H1 (cell line): ENCODE data around the gene SFT2D1. TPM values are rescaled to one million over a fixed set of nuclear protein-coding genes. Genes with fewer than 3 reads are reported as not detected.

Source experiments
- CTCF ChIA-PET: fragments of 300-600 bp; sonication (Branson Sonifier 250); formaldehyde crosslinking; loops from one replicate; lab custom pipeline; 2021; ENCODE audit not compliant: partially characterized antibody; lab: Charles Lee
- POLR2A ChIA-PET: fragments of 300-600 bp; sonication (Branson Sonifier 250); formaldehyde crosslinking; loops from one replicate; lab custom pipeline; 2021; ENCODE audit warnings: inconsistent platforms; ENCODE audit not compliant: partially characterized antibody; lab: Charles Lee
- DNase-seq, 2 experiments: peaks; one replicate each; pipeline versions ENCODE4 v3.0.0 to v3.0.0-alpha.2; 2010 to 2022; ENCODE audit warnings: low spot score in 2 of 2, low read depth in 1 of 2, mixed read lengths in 1 of 2
- FAIRE-seq: peaks from 2 replicates; lab custom pipeline; 2011; peaks lifted over from hg19 to GRCh38; lab: Jason Lieb, UNC
- H2AFZ ChIP-seq: 2 replicates; pipeline ENCODE4 v1.8.1; 2012; ENCODE audit warnings: low read length, inconsistent platforms
- H2AK5ac ChIP-seq: 2 replicates; pipeline ENCODE4 v1.6.1; 2013; ENCODE audit warnings: low read depth, low read length
- H2BK120ac ChIP-seq: replicated peaks from 2 replicates; pipeline ENCODE3; 2013; ENCODE audit warnings: low read depth, low read length, inconsistent platforms
- H2BK12ac ChIP-seq: 2 replicates; pipeline ENCODE4 v1.6.1; 2013; ENCODE audit warnings: low read depth, low read length
- H2BK15ac ChIP-seq: 2 replicates; pipeline ENCODE4 v1.6.1; 2013; ENCODE audit warnings: low read length
- H2BK20ac ChIP-seq: 2 replicates; pipeline ENCODE4 v1.6.1; 2013; ENCODE audit warnings: low read length
- H2BK5ac ChIP-seq: 2 replicates; pipeline ENCODE4 v1.6.1; 2013; ENCODE audit warnings: low read depth, low read length
- H3K14ac ChIP-seq: 2 replicates; pipeline ENCODE4 v1.6.1; 2013; ENCODE audit warnings: inconsistent platforms; ENCODE audit not compliant: insufficient read length
- H3K18ac ChIP-seq: 2 replicates; pipeline ENCODE4 v1.6.1; 2013; ENCODE audit warnings: low read length; ENCODE audit errors: extremely low read depth
- H3K23ac ChIP-seq: 2 replicates; pipeline ENCODE4 v1.6.1; 2013; ENCODE audit warnings: inconsistent platforms; ENCODE audit not compliant: insufficient read length
- H3K23me2 ChIP-seq: 2 replicates; pipeline ENCODE4 v1.6.1; 2013; ENCODE audit warnings: low read depth, low read length
- H3K27ac ChIP-seq: 2 replicates; pipeline ENCODE4 v1.6.1; 2011; ENCODE audit warnings: low read depth, low read length, inconsistent platforms
- H3K27me3 ChIP-seq, 4 experiments: replicated peaks in 1 of 4; 1 replicate in 1 of 4; 2 replicates in 3 of 4; pipeline versions ENCODE4 v1.6.1 to v1.8.1; 2011 to 2013; ENCODE audit warnings: low read length in 3 of 4, mild to moderate bottlenecking in 3 of 4, inconsistent platforms in 2 of 4, mixed read lengths in 2 of 4, moderate library complexity in 1 of 4; ENCODE audit not compliant: control insufficient read depth in 3 of 4, insufficient read depth in 3 of 4; ENCODE audit errors: extremely low read depth in 1 of 4
- H3K36me3 ChIP-seq, 4 experiments: 2 replicates each; pipeline versions ENCODE4 v1.6.1 to v1.8.1; 2011 to 2013; ENCODE audit warnings: mild to moderate bottlenecking in 4 of 4, low read length in 3 of 4, moderate library complexity in 2 of 4, control low read depth in 1 of 4, inconsistent platforms in 1 of 4; ENCODE audit not compliant: insufficient read depth in 4 of 4, control insufficient read depth in 2 of 4
- H3K4ac ChIP-seq: replicated peaks from 2 replicates; pipeline ENCODE3; 2013; ENCODE audit warnings: low read length, low read depth, mixed read lengths, inconsistent platforms; ENCODE audit not compliant: insufficient read length
- H3K4me1 ChIP-seq, 4 experiments: replicated peaks in 1 of 4; 1 replicate in 1 of 4; 2 replicates in 3 of 4; pipeline versions ENCODE4 v1.6.1 to v1.8.1; 2011 to 2013; ENCODE audit warnings: low read length in 3 of 4, inconsistent platforms in 2 of 4, mixed read lengths in 1 of 4; ENCODE audit not compliant: insufficient read depth in 4 of 4, control insufficient read depth in 3 of 4
- H3K4me2 ChIP-seq, 2 experiments: 2 replicates each; pipeline versions ENCODE4 v1.6.1 to v1.8.1; 2011 to 2013; ENCODE audit warnings: low read depth in 2 of 2, low read length in 2 of 2, control low read depth in 1 of 2, inconsistent platforms in 1 of 2, mild to moderate bottlenecking in 1 of 2; ENCODE audit not compliant: insufficient read depth in 1 of 2
- H3K4me3 ChIP-seq, 4 experiments: fragments of 200-600, 300-600 bp in 1 of 4; sonication (generic), shearing (Covaris generic), sonication (Bioruptor Twin) in 1 of 4; 2 replicates each; pipeline versions ENCODE4 v1.5.1 to v1.8.1; 2011 to 2016; ENCODE audit warnings: low read length in 4 of 4, low read depth in 3 of 4, control low read depth in 2 of 4, inconsistent platforms in 2 of 4, mild to moderate bottlenecking in 2 of 4, mixed read lengths in 1 of 4, moderate library complexity in 1 of 4; ENCODE audit not compliant: insufficient read depth in 2 of 4; ENCODE audit errors: extremely low read depth in 1 of 4
- H3K56ac ChIP-seq: replicated peaks from 2 replicates; pipeline ENCODE3; 2013; ENCODE audit warnings: low read depth, mild to moderate bottlenecking, mixed read lengths, low read length, inconsistent platforms; ENCODE audit not compliant: insufficient read length
- H3K79me1 ChIP-seq: 2 replicates; pipeline ENCODE4 v1.6.1; 2013; ENCODE audit warnings: low read depth, low read length, control low read depth
- H3K79me2 ChIP-seq, 2 experiments: 2 replicates each; pipeline versions ENCODE4 v1.6.1 to v1.8.1; 2012 to 2013; ENCODE audit warnings: low read length in 2 of 2, mild to moderate bottlenecking in 2 of 2, inconsistent platforms in 1 of 2; ENCODE audit not compliant: insufficient read depth in 2 of 2, control insufficient read depth in 1 of 2
- H3K9ac ChIP-seq, 4 experiments: replicated peaks in 1 of 4; 1 replicate in 1 of 4; 2 replicates in 3 of 4; pipeline versions ENCODE4 v1.6.1 to v1.8.1; 2011 to 2013; ENCODE audit warnings: low read depth in 3 of 4, low read length in 3 of 4, control low read depth in 2 of 4, mild to moderate bottlenecking in 2 of 4, moderate library complexity in 2 of 4, inconsistent platforms in 1 of 4; ENCODE audit errors: extremely low read depth in 1 of 4
- H3K9me3 ChIP-seq, 2 experiments: 2 replicates each; pipeline versions ENCODE4 v1.6.1 to v1.8.1; 2012 to 2013; ENCODE audit warnings: mild to moderate bottlenecking in 2 of 2, moderate library complexity in 2 of 2, control low read depth in 1 of 2, inconsistent platforms in 1 of 2, low read depth in 1 of 2, low read length in 1 of 2, mixed read lengths in 1 of 2; ENCODE audit not compliant: insufficient read depth in 2 of 2
- H4K20me1 ChIP-seq, 2 experiments: replicated peaks in 1 of 2; 2 replicates each; pipeline versions ENCODE3 to v1.8.1; 2011 to 2013; ENCODE audit warnings: inconsistent platforms in 2 of 2, low read length in 2 of 2, mild to moderate bottlenecking in 1 of 2; ENCODE audit not compliant: insufficient read depth in 2 of 2, control insufficient read depth in 1 of 2
- H4K5ac ChIP-seq: 2 replicates; pipeline ENCODE4 v1.6.1; 2013; ENCODE audit warnings: low read length, low read depth, mixed read lengths, inconsistent platforms; ENCODE audit not compliant: insufficient read length
- H4K8ac ChIP-seq: 2 replicates; pipeline ENCODE4 v1.8.0; 2013; ENCODE audit warnings: mild to moderate bottlenecking, moderate library complexity, low read length, inconsistent platforms; ENCODE audit not compliant: insufficient read depth; ENCODE audit errors: extremely low read depth
- H4K91ac ChIP-seq: replicated peaks from 2 replicates; pipeline ENCODE3; 2013; ENCODE audit warnings: low read length, mixed read lengths, inconsistent platforms; ENCODE audit not compliant: insufficient read length
- JUND ChIP-seq: IDR thresholded peaks from 2 replicates; pipeline ENCODE4 v1.6.1; 2011; ENCODE audit warnings: mild to moderate bottlenecking, improper control_type of control experiment, low read length
- MAFK ChIP-seq: IDR thresholded peaks from 2 replicates; pipeline ENCODE4 v1.6.1; 2012; ENCODE audit warnings: low read depth, mild to moderate bottlenecking, improper control_type of control experiment, low read length
- MAX ChIP-seq: IDR thresholded peaks from 2 replicates; pipeline ENCODE4 v1.6.1; 2012; ENCODE audit warnings: inconsistent platforms
- RXRA ChIP-seq: IDR thresholded peaks from 2 replicates; pipeline ENCODE4 v1.6.1; 2011; ENCODE audit warnings: low read depth, mild to moderate bottlenecking, low read length, moderate library complexity; ENCODE audit not compliant: insufficient read depth
- SP4 ChIP-seq: IDR thresholded peaks from 2 replicates; pipeline ENCODE4 v1.6.1; 2012; ENCODE audit warnings: low read length, inconsistent platforms
- TBP ChIP-seq: IDR thresholded peaks from 2 replicates; pipeline ENCODE4 v1.6.1; 2011; ENCODE audit warnings: low read depth, low read length, improper control_type of control experiment
- TCF12 ChIP-seq: IDR thresholded peaks from 2 replicates; pipeline ENCODE4 v1.6.1; 2011; ENCODE audit warnings: low read depth, mild to moderate bottlenecking, low read length
- USF2 ChIP-seq: IDR thresholded peaks from 2 replicates; pipeline ENCODE4 v1.6.1; 2011; ENCODE audit warnings: low read length, improper control_type of control experiment
- ZNF274 ChIP-seq: IDR thresholded peaks from 2 replicates; pipeline ENCODE4 v1.7.0; 2012; ENCODE audit warnings: low read length, borderline replicate concordance; ENCODE audit errors: extremely low read depth
- WGBS, 2 experiments: shearing (Covaris generic) in 1 of 2; methylation state at CpG; one replicate each; pipeline versions ENCODE4 v1.1.6 to v1.1.7; 2013 to 2015; ENCODE audit warnings: low lambda C conversion rate in 2 of 2, mixed read lengths in 2 of 2, inconsistent platforms in 1 of 2, low coverage in 1 of 2, missing lambda C conversion rate in 1 of 2; ENCODE audit not compliant: insufficient replicate concordance in 2 of 2, insufficient coverage in 1 of 2, insufficient read length in 1 of 2; ENCODE audit errors: extremely low coverage in 1 of 2, missing lambda C conversion rate in 1 of 2; 5-methylcytosine and 5-hydroxymethylcytosine counted together
- polyA plus RNA-seq, 7 experiments: library from polyadenylated mRNA; depleted of rRNA in 3 of 7; stranded (reverse) in 5 of 7; unstranded in 2 of 7; fragments of >200 nt in 5 of 7; fragments of 200-250 nt in 2 of 7; gene quantifications; 1 replicate in 5 of 7; 2 replicates in 1 of 7; 4 replicates in 1 of 7; pipeline versions ENCODE4 v1.2.1 to v1.2.3, GENCODE V29; 2011 to 2013; ENCODE audit warnings: missing spikeins in 2 of 7, mixed read lengths in 2 of 7
- total RNA-seq: library from RNA; stranded (reverse); fragmentation: NEBNext Ultra II Directional; extraction: Animal tissue kit (Norgen Biotek cat#: 25700); gene quantifications from 2 replicates; pipeline ENCODE4 v1.2.1, GENCODE V29; 2021
- TF ChIP-seq, protein P1 (sequence below): IDR thresholded peaks from 2 replicates; pipeline ENCODE4 v1.6.1; 2012; ENCODE audit warnings: low read length, inconsistent platforms

Gene SFT2D1
- total and polyA plus RNA-seq, 2 of the 8 experiments (the other 6 are each of a cell fraction or from before 2014, with no cell fraction given), result 52.3 to 76.1 TPM

- H3K56ac ChIP-seq, result no peak overlapping the region
- no peak overlapping the region for H2BK20ac ChIP-seq
- H3K18ac ChIP-seq, result no peak overlapping the region
- no peaks in the 10 kb centered on the region for H3K79me2 ChIP-seq
- no peak overlapping the region for H2AFZ ChIP-seq
- H2BK5ac ChIP-seq, result no peak overlapping the region
- H3K27me3 ChIP-seq, result no peaks in the 10 kb centered on the region; a peak in 1 of 7 replicates
- no peak overlapping the region for H3K23ac ChIP-seq
- no peak overlapping the region for H2BK15ac ChIP-seq
- no peak overlapping the region for H3K9ac ChIP-seq
- no peak overlapping the region for H4K91ac ChIP-seq
- no peak overlapping the region for H2BK120ac ChIP-seq
- H3K36me3 ChIP-seq, result no peaks in the 10 kb centered on the region
- 93% methylated on average over 13 of the region's 13 CpGs; no CpG with 5 or more reads in 1 of the 2 experiments for WGBS, 2 experiments
- FAIRE-seq (no peak), DNase-seq (no peak)
- no peak overlapping the region for H4K8ac ChIP-seq
- no peaks in the 10 kb centered on the region for H3K9me3 ChIP-seq
- no peaks in the 10 kb centered on the region for H4K20me1 ChIP-seq
- H3K14ac ChIP-seq, result no peak overlapping the region
- H3K4ac ChIP-seq, result no peak overlapping the region
- H3K27ac ChIP-seq, result no peak overlapping the region
- H3K4me1 ChIP-seq, result no peaks in the 10 kb centered on the region; a peak in 1 of 7 replicates
- H4K5ac ChIP-seq, result no peak overlapping the region
- POLR2A ChIA-PET, result interaction anchor here (1.5 to 1.7 kb wide), 2 partner anchors 51 to 55 kb away, joined by 3 to 4 read pairs; no protein-coding TSS in a partner anchor
- no peak overlapping the region for H2BK12ac ChIP-seq
- no peak overlapping the region for H2AK5ac ChIP-seq
- no peak overlapping the region for H3K4me3 ChIP-seq
- no peak overlapping the region for H3K4me2 ChIP-seq
- CTCF ChIA-PET, result interaction anchor here (0.8 to 2.5 kb wide), 8 partner anchors 10 to 498 kb away, joined by 3 to 13 read pairs (median 3); partner anchors contain the start of gene PRR18
- 0 out of 2 replicates have a peak, but pooled peaks cover 2% of the 10 kb centered on the region for H3K23me2 ChIP-seq
- no peaks in the 10 kb centered on the region for H3K79me1 ChIP-seq
- no peak for TF ChIP-seq ZNF274
- TF ChIP-seq MAX, result no peak
- no peak for TF ChIP-seq RXRA
- no peak for TF ChIP-seq SP4
- no peak for TF ChIP-seq TCF12
- TF ChIP-seq TBP, result no peak
- TF ChIP-seq MAFK, result no peak
- no peak for TF ChIP-seq JUND
- no peak for TF ChIP-seq USF2
- TF ChIP-seq, protein P1, sequence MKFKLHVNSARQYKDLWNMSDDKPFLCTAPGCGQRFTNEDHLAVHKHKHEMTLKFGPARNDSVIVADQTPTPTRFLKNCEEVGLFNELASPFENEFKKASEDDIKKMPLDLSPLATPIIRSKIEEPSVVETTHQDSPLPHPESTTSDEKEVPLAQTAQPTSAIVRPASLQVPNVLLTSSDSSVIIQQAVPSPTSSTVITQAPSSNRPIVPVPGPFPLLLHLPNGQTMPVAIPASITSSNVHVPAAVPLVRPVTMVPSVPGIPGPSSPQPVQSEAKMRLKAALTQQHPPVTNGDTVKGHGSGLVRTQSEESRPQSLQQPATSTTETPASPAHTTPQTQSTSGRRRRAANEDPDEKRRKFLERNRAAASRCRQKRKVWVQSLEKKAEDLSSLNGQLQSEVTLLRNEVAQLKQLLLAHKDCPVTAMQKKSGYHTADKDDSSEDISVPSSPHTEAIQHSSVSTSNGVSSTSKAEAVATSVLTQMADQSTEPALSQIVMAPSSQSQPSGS, result no peak
Observed at GRCh38 chr6:166388290-166389004, 46.1 kb upstream of the SFT2D1 start.
